Right kidney (tissue), 1 donor: ENCODE results near the gene KCNQ1OT1.
A peak's percentile ranks its signal among the peaks of the same experiment; 100 is the strongest.

Experiments used
- DNase-seq: peaks from one replicate; pipeline ENCODE4 v3.0.0-alpha.2; 2016

The KCNQ1OT1 gene

GRCh38 chr11:2571598-2572281 is 128.1 kb downstream of the KCNQ1OT1 start:
- no peak for DNase-seq

- DNase-seq, result no peak
Observed at GRCh38 chr11:2570841-2571597, 128.8 kb downstream of the KCNQ1OT1 start.

GRCh38 chr11:2570211-2570811 is 129.5 kb downstream of the KCNQ1OT1 start:
- DNase-seq, result no peak

GRCh38 chr11:2569731-2570210 is 130.0 kb downstream of the KCNQ1OT1 start:
- DNase-seq, result no peak

- DNase-seq, result no peak
Observed at GRCh38 chr11:2569321-2569721, 130.5 kb downstream of the KCNQ1OT1 start.

- DNase-seq, result no peak
Observed at GRCh38 chr11:2567026-2567671, 132.6 kb downstream of the KCNQ1OT1 start.

GRCh38 chr11:2566223-2567025 is 133.4 kb downstream of the KCNQ1OT1 start:
- no peak for DNase-seq

GRCh38 chr11:2565447-2566222 is 134.2 kb downstream of the KCNQ1OT1 start:
- DNase-seq, result no peak

- DNase-seq, result peak; percentile 29
Observed at GRCh38 chr11:2564588-2565425, 135.0 kb downstream of the KCNQ1OT1 start.

GRCh38 chr11:2564008-2564530 is 135.7 kb downstream of the KCNQ1OT1 start:
- no peak for DNase-seq

GRCh38 chr11:2563213-2564007 is 136.4 kb downstream of the KCNQ1OT1 start:
- no peak for DNase-seq

- DNase-seq, result no peak
Observed at GRCh38 chr11:2562890-2563212, 136.9 kb downstream of the KCNQ1OT1 start.

- DNase-seq, result peak; percentile 25
Observed at GRCh38 chr11:2561696-2562581, 137.9 kb downstream of the KCNQ1OT1 start.

- peak; percentile 30 for DNase-seq
Observed at GRCh38 chr11:2559527-2560311, 140.1 kb downstream of the KCNQ1OT1 start.

- peak; percentile 34 for DNase-seq
Observed at GRCh38 chr11:2558861-2559526, 140.8 kb downstream of the KCNQ1OT1 start.

- DNase-seq, result peak; percentile 52
Observed at GRCh38 chr11:2558397-2558796, 141.4 kb downstream of the KCNQ1OT1 start.
